Upper lobe of left lung (tissue), 6 donors: Measurements from ENCODE around the gene MICAL2. TPM values are rescaled to one million over a fixed set of nuclear protein-coding genes. Genes with fewer than 3 reads are reported as not detected.

Experiments used
- ATAC-seq, 2 donors: fragments of 200-7000 bp; cut with Tn5 transposase; one replicate each; pipeline ENCODE4 v1.9.1; 2022; ENCODE audit warnings: mild to moderate bottlenecking in 2 of 2, moderate library complexity in 2 of 2; ENCODE audit not compliant: low FRiP score in 2 of 2
- DNase-seq, 2 donors: peaks; one replicate each; pipeline ENCODE4 v3.0.0-alpha.2; 2019 to 2020
- H3K27ac ChIP-seq, 4 donors: fragments of 200-600 bp; sonication (generic); one replicate each; pipeline ENCODE4 v1.5.1; 2016 to 2019
- H3K27me3 ChIP-seq, 4 donors: fragments of 200-600 bp; sonication (generic); one replicate each; pipeline ENCODE4 v1.5.1; 2017 to 2019
- H3K36me3 ChIP-seq, 4 donors: fragments of 200-600 bp; sonication (generic); one replicate each; pipeline ENCODE4 v1.5.1; 2016 to 2019
- H3K4me1 ChIP-seq, 4 donors: fragments of 200-600 bp; sonication (generic); one replicate each; pipeline ENCODE4 v1.5.1; 2018 to 2019
- H3K4me3 ChIP-seq, 4 donors: fragments of 200-600 bp; sonication (generic); one replicate each; pipeline ENCODE4 v1.5.1; 2017 to 2019; ENCODE audit warnings: mild to moderate bottlenecking in 2 of 4, moderate library complexity in 1 of 4
- H3K9me3 ChIP-seq, 4 donors: fragments of 200-600 bp; sonication (generic); one replicate each; pipeline ENCODE4 v1.5.1; 2018 to 2019
- EP300 ChIP-seq, 4 donors: sonication (generic); formaldehyde crosslinking; IDR thresholded peaks; one replicate each; pipeline ENCODE4 v1.5.1; 2017; ENCODE audit warnings: antibody characterized with exemption in 4 of 4, control low read depth in 2 of 4
- POLR2A ChIP-seq, 4 donors: fragments of 450-650 bp; IDR thresholded peaks; one replicate each; pipeline ENCODE4 v1.5.1; 2016 to 2017; ENCODE audit warnings: antibody characterized with exemption in 4 of 4, mild to moderate bottlenecking in 2 of 4
- POLR2AphosphoS5 ChIP-seq, 2 donors: sonication (generic); formaldehyde crosslinking; IDR thresholded peaks; one replicate each; pipeline ENCODE4 v1.5.1; 2017; ENCODE audit warnings: antibody characterized with exemption in 2 of 2
- WGBS, 2 donors: methylation state at CpG; one replicate each; pipeline ENCODE4 v1.1.5; 2017 to 2018; 5-methylcytosine and 5-hydroxymethylcytosine counted together
- total RNA-seq, 6 donors: library from RNA; depleted of rRNA in 4 of 6; stranded (reverse); fragments of >200 nt in 4 of 6; gene quantifications; one replicate each; pipeline versions ENCODE4 v1.1.0 to v1.2.1, GENCODE V29; 2016 to 2021
- TF ChIP-seq, protein P1 (sequence below), 6 experiments: fragments of 450-650 bp in 4 of 6; fragments of 200-600 bp in 2 of 6; sonication (generic) in 2 of 6; IDR thresholded peaks; one replicate each; pipeline ENCODE4 v1.5.1; 2016 to 2019; ENCODE audit warnings: antibody characterized with exemption in 6 of 6
- donor health status: DM: no; HTN: no; CAD: no; lungs with moderate emphysema.
- donor health status: DM: no; HTN: yes; CAD: no; lungs with severe emphysema.

MICAL2 gene
- total RNA-seq, 6 donors from 2014 or later: 138 to 327 (median 175) TPM

DNA sequence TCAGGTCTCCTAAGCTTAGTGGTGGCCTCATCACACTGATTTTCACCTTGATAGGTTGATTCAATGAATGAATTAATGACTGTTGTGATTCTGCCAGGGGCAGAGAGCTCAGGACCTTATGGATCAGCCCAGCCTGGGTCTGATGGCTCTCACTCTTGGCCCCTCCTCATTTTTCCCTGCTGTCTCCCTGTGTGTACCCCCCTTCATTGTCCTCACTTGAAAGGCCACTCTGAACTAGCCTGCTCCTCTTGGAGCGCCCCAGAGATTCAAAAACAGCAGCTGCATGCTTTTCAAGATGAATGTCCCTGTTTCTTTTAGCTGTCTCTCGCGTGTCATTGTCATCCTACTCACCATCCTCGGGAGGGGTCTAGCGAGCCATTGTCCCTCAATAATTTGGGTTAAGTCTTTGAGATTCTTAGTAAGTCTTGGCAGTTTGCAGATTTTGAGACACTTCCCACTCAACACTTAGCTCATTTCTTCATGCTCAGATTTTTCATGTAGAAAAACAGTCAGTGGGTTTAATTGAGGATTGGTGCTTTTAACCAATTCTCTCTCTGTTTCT lies 42.5 kb upstream of the MICAL2 start:
- Histone ChIP-seq H3K4me1 (peaks cover 9 to 21% (median 14%) of the 10 kb centered on the region in 4 donors), H3K27ac (peak overlapping the region in 1 of 4 donors; percentile 44), H3K36me3 (no peaks in the 10 kb centered on the region), H3K4me3 (no peak overlapping the region), H3K9me3 (no peaks in the 10 kb centered on the region), H3K27me3 (no peaks in the 10 kb centered on the region)
- ATAC-seq: no peak
- TF ChIP-seq EP300 (IDR thresholded peaks at IDR 0.05) (no peak), POLR2A (IDR thresholded peaks at IDR 0.05) (no peak), POLR2AphosphoS5 (IDR thresholded peaks at IDR 0.05) (no peak)
- TF ChIP-seq, protein P1, sequence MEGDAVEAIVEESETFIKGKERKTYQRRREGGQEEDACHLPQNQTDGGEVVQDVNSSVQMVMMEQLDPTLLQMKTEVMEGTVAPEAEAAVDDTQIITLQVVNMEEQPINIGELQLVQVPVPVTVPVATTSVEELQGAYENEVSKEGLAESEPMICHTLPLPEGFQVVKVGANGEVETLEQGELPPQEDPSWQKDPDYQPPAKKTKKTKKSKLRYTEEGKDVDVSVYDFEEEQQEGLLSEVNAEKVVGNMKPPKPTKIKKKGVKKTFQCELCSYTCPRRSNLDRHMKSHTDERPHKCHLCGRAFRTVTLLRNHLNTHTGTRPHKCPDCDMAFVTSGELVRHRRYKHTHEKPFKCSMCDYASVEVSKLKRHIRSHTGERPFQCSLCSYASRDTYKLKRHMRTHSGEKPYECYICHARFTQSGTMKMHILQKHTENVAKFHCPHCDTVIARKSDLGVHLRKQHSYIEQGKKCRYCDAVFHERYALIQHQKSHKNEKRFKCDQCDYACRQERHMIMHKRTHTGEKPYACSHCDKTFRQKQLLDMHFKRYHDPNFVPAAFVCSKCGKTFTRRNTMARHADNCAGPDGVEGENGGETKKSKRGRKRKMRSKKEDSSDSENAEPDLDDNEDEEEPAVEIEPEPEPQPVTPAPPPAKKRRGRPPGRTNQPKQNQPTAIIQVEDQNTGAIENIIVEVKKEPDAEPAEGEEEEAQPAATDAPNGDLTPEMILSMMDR (IDR thresholded peaks at IDR 0.05): no peak
- DNase-seq: no peak
- WGBS, 2 donors: 88 to 92% methylated on average over 5 of the region's 5 CpGs

DNA sequence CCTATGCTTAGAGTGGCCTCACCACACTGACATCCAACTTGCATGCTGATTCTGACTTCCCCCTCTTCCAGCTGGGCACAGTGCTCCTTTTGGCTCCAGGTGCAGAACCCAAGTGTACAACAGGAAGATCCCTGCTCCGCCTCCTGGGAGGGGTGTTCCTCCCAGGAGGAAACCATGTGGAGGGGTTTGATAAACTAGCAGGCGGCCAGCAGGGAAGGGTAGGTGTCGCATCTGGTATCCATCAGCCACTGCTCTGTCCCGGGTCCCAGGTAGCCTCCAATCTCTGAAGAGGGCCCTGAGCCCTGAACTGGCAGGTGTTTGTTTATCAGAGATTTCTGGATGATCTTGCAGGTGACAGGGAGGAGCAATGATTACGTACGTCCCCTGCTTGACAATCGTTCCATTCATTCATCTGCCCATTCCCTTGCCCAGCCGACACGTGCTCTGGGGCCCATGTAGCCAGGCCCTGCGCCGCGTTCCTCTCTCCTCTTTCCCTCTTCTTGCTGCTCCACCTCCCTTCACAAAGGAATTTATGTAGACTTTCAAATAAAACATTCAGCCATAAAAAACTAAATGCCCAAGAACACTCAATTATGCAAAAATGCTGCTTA lies 41.2 kb upstream of the MICAL2 start:
- H3K9me3 ChIP-seq: no peaks in the 10 kb centered on the region
- peaks cover 9 to 21% (median 14%) of the 10 kb centered on the region in 4 donors for H3K4me1 ChIP-seq
- H3K27ac ChIP-seq: no peak overlapping the region
- no peak for DNase-seq
- H3K4me3 ChIP-seq: no peak overlapping the region
- TF ChIP-seq, protein P1 (IDR thresholded peaks at IDR 0.05): no peak
- TF ChIP-seq POLR2A (IDR thresholded peaks at IDR 0.05): no peak
- TF ChIP-seq POLR2AphosphoS5 (IDR thresholded peaks at IDR 0.05): no peak
- TF ChIP-seq EP300 (IDR thresholded peaks at IDR 0.05): no peak
- WGBS, 2 donors: 73 to 79% methylated on average over 12 of the region's 12 CpGs
- no peaks in the 10 kb centered on the region for H3K36me3 ChIP-seq
- H3K27me3 ChIP-seq: no peaks in the 10 kb centered on the region
- ATAC-seq: no peak

DNA sequence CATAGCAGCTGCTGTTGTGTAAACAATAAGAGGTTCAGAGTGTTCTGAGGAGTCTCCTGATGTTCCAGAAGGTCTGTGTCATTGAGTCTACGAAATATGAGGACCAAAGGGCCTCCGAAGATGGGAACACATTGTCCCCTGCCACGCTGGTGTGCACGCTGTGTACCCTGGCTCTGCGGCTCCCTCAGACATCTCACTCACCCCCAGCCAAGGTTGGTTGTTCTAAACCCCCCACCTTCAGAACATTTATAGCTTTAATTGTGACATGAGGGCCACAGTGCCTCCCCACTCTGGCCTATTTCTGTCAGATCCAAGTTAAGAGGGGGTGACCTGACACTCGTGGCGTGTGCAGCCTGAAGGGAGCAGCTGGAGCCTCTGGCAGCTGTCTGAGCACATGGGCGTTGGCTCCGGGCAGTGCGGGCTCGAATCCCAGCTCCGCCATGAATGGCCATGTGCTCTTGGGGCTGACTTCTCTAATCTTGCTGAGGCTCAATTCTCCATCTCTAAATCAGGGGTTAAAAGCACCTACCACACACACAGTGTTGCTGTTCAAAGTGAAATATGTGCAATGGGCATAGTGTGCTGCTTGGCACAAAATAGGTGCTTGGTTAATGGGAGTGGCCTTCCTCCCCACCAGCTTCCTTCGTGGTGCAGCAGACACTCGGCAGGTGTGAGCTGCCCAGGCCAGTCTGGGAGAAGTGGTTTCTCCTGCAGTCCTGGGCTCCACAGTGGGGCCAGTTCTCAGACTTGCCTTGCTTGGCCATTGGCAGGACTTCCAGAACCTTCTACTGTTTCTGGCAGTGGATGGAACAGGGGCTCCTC lies 39.7 kb upstream of the MICAL2 start:
- Histone ChIP-seq H3K27me3 (no peaks in the 10 kb centered on the region), H3K4me3 (no peak overlapping the region), H3K27ac (peak overlapping the region in 3 of 4 donors; percentile 9 to 74 (median 33)), H3K9me3 (no peaks in the 10 kb centered on the region), H3K36me3 (no peaks in the 10 kb centered on the region), H3K4me1 (peaks cover 9 to 21% (median 14%) of the 10 kb centered on the region in 4 donors)
- peak in 1 of 2 donors; percentile 60 for ATAC-seq
- WGBS, 2 donors: 88 to 90% methylated on average over 10 to 14 of the region's 14 CpGs
- DNase-seq: peak in 1 of 2 donors; percentile 59
- TF ChIP-seq EP300 (IDR thresholded peaks at IDR 0.05) (peak; percentile 48 to 98 (median 89)), POLR2AphosphoS5 (IDR thresholded peaks at IDR 0.05) (peak; percentile 64 to 86), POLR2A (IDR thresholded peaks at IDR 0.05) (no peak)
- TF ChIP-seq, protein P1 (IDR thresholded peaks at IDR 0.05): no peak

DNA sequence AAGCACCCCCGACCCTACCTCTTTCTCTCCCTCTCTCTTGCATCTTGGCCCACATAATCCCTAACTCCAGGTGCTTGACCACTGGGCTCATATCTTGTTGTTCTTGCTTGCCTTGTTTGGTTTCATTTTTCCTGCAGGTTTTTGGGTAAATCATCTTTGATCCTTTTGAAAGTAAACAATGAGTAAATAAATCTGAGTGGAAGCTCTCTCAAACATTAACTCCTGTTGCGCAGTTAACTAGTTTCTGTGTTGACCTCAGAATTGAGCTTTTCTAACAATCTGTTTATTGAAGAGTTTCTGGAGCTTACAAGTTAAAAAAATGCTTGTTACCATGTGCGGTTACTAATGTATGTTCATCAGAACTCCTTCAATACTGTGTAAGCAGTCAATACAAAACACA lies 38.8 kb upstream of the MICAL2 start:
- DNase-seq (no peak), ATAC-seq (no peak)
- Histone ChIP-seq H3K36me3 (no peaks in the 10 kb centered on the region), H3K4me1 (peaks cover 10 to 16% (median 14%) of the 10 kb centered on the region in 4 donors), H3K4me3 (no peak overlapping the region), H3K27ac (no peak overlapping the region), H3K9me3 (no peaks in the 10 kb centered on the region), H3K27me3 (no peaks in the 10 kb centered on the region)
- whole genome bisulfite sequencing, 2 donors: 89 to 90% methylated on average over 3 of the region's 3 CpGs
- TF ChIP-seq POLR2AphosphoS5 (IDR thresholded peaks at IDR 0.05) (no peak), POLR2A (IDR thresholded peaks at IDR 0.05) (no peak), EP300 (IDR thresholded peaks at IDR 0.05) (no peak)
- TF ChIP-seq, protein P1 (IDR thresholded peaks at IDR 0.05): no peak
